ENCODE results near the gene OR2T10. TPM values are rescaled to one million over a fixed set of nuclear protein-coding genes. Genes with fewer than 3 reads are reported as not detected.
"Not testable (repeated sequence)": the region's sequence is repeated elsewhere in the genome, so short reads cannot be mapped to it uniquely, and the experiment has no call there.

OR2T10 gene
- total RNA-seq, 1 donor from 2014 or later: not detected

- H3K9me3 Mint-ChIP-seq: no peaks in the 10 kb centered on the region
- no peaks in the 10 kb centered on the region for H3K36me3 Mint-ChIP-seq (ENCODE audit: low read depth)
- intact Hi-C loops (cut with micrococcal nuclease): loop anchor here (2.0 kb wide), 1 partner anchor 185 kb away; no protein-coding TSS in a partner anchor
- H3K4me3 Mint-ChIP-seq: no peak overlapping the region
- H3K27ac Mint-ChIP-seq: no peak overlapping the region
- peaks cover 11% of the 10 kb centered on the region for H3K4me1 Mint-ChIP-seq
- no peak for DNase-seq
- no peaks in the 10 kb centered on the region for H3K27me3 Mint-ChIP-seq
Measured at GRCh38 chr1:248621770-248622169, 24.3 kb upstream of the OR2T10 start.

DNA sequence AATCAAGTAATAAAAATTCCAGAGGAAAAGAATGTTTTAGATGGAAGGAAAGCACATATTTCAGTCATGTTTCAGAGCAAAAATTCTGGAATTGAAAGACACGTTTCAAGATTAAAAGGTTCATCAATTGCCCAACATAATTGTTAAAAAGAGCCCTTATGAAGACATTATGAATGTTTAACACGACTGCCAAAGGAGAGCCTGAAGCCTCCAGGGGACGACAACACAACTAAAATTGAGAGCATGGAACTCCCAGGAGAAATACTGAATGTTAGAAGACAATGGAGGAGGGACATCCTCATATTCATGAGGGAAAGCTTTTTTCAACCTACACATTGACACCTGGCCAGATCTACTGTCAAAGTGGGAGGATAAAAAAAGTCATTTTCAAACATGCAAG is 21.4 kb upstream of the OR2T10 start:
- H3K27me3 Mint-ChIP-seq: no peaks in the 10 kb centered on the region
- peak; percentile 76 for DNase-seq
- intact Hi-C loops (cut with micrococcal nuclease): no loop called here
- H3K4me1 Mint-ChIP-seq: peaks cover 17% of the 10 kb centered on the region
- H3K27ac Mint-ChIP-seq: no peak overlapping the region
- no peak overlapping the region for H3K4me3 Mint-ChIP-seq
- no peaks in the 10 kb centered on the region for H3K36me3 Mint-ChIP-seq (ENCODE audit: low read depth)
- H3K9me3 Mint-ChIP-seq: no peaks in the 10 kb centered on the region

GRCh38 chr1:248618119-248618518 is 20.6 kb upstream of the OR2T10 start:
- no peaks in the 10 kb centered on the region for H3K27me3 Mint-ChIP-seq
- H3K36me3 Mint-ChIP-seq (ENCODE audit: low read depth): no peaks in the 10 kb centered on the region
- intact Hi-C loops (cut with micrococcal nuclease): no loop called here
- H3K4me1 Mint-ChIP-seq: peaks cover 23% of the 10 kb centered on the region
- DNase-seq: no peak
- no peak overlapping the region for H3K27ac Mint-ChIP-seq
- no peak overlapping the region for H3K4me3 Mint-ChIP-seq
- H3K9me3 Mint-ChIP-seq: no peaks in the 10 kb centered on the region

DNA sequence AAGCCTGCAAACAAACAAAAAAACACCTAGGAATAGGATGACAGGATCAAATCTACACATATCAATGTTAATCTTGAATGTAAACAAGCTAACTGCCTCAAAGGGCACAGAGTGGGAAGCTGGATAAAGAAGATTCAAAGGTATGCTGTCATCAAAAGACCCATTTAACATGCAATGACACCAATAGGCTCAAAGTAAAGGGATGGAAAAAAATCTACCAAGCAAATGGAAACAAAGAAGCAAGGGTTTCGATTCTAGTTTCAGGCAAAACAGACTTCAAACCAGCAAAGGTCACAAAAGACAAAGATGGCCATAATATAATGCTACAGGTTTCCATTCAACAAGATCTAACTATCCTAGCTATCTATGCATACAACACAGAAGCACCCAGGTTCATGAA is 16.2 kb upstream of the OR2T10 start:
- H3K27ac Mint-ChIP-seq: peak overlapping the region; percentile 87
- intact Hi-C loops (cut with micrococcal nuclease): loop anchor here (2.0 kb wide), 1 partner anchor 209 kb away; no protein-coding TSS in a partner anchor
- H3K4me3 Mint-ChIP-seq: no peak overlapping the region
- DNase-seq: no peak
- H3K9me3 Mint-ChIP-seq: no peaks in the 10 kb centered on the region
- H3K4me1 Mint-ChIP-seq: peaks cover 24% of the 10 kb centered on the region
- H3K36me3 Mint-ChIP-seq (ENCODE audit: low read depth): no peaks in the 10 kb centered on the region
- no peaks in the 10 kb centered on the region for H3K27me3 Mint-ChIP-seq

- DNase-seq: no peak
- no peaks in the 10 kb centered on the region for H3K27me3 Mint-ChIP-seq
- H3K4me1 Mint-ChIP-seq: peaks cover 18% of the 10 kb centered on the region
- no peaks in the 10 kb centered on the region for H3K9me3 Mint-ChIP-seq
- H3K27ac Mint-ChIP-seq: peak overlapping the region; percentile 13
- H3K36me3 Mint-ChIP-seq (ENCODE audit: low read depth): no peaks in the 10 kb centered on the region
- no peak overlapping the region for H3K4me3 Mint-ChIP-seq
- intact Hi-C loops (cut with micrococcal nuclease): loop anchor here (2.0 kb wide), 1 partner anchor 207 kb away; no protein-coding TSS in a partner anchor
Measured at GRCh38 chr1:248611883-248612414, 14.4 kb upstream of the OR2T10 start.

DNA sequence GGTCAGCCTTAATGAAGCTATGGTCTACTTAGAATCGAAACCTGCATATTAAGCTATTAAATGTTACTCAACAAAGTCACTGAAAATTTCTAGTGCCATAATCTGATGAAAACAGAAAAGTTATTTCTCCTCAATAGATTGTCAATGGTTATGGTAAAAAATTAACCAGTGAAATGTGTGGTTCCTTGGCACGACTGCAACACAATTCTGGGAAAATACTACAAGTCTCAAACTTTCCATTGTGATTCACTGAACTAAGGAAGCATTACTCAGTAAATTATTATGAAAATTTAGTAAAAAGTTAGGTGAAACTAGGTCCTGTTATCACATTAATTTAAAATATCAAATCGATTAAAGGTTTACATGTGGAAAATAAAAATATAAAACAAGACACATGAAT is 12.8 kb upstream of the OR2T10 start:
- Mint-ChIP-seq H3K9me3 (no peaks in the 10 kb centered on the region), H3K36me3 (ENCODE audit: low read depth) (no peaks in the 10 kb centered on the region), H3K27me3 (no peaks in the 10 kb centered on the region), H3K4me1 (peaks cover 17% of the 10 kb centered on the region), H3K4me3 (no peak overlapping the region), H3K27ac (peak overlapping the region; percentile 20)
- intact Hi-C loops (cut with micrococcal nuclease): no loop called here
- DNase-seq: no peak

DNA sequence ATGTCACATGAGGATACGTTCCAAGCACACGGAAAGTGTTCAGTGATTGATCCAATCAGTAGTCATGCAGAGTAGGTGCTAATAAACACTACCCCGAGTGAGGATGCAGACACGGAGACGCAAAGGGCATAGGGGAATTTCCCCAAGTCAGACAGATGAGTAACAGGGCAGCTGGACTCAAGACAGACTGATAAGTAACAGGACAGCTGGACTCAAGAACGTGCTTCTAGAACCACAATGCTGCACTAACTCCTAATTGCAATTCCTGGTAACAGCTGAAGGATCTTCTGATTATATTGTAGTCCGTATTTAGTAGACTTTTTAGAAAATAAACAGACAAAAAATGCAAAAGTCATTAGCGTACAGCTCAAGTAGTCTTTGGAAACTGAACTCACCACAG is 1.9 kb upstream of the OR2T10 start:
- Mint-ChIP-seq H3K4me1 (peaks cover 4% of the 10 kb centered on the region), H3K4me3 (no peak overlapping the region), H3K27me3 (no peaks in the 10 kb centered on the region), H3K36me3 (ENCODE audit: low read depth) (no peaks in the 10 kb centered on the region), H3K27ac (no peak overlapping the region), H3K9me3 (peaks cover 6% of the 10 kb centered on the region)
- intact Hi-C loops (cut with micrococcal nuclease): no loop called here
- no peak for DNase-seq

DNA sequence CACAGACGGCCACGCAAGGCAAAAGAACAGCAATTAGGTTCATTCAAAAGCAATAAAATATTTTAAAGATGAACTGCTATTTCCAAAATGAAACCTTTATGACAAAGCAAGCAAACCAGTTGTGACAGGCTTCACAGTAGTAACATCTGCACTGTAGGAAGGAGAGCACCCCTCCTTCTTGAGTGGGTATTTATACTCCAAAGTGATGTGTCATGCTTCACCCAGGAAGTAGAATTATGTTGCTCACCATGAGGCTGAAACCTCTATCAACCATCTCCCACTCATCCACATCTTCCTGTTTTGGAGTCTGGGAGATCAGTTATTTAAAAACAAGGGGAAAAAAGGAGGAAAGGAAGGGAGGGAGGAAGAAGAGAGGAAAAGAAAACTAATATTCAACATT is 885 bp downstream of the OR2T10 start:
- H3K4me1 Mint-ChIP-seq: peaks cover 4% of the 10 kb centered on the region
- DNase-seq: no peak
- no peak overlapping the region for H3K4me3 Mint-ChIP-seq
- no peaks in the 10 kb centered on the region for H3K27me3 Mint-ChIP-seq
- intact Hi-C loops (cut with micrococcal nuclease): no loop called here
- no peaks in the 10 kb centered on the region for H3K36me3 Mint-ChIP-seq (ENCODE audit: low read depth)
- no peaks in the 10 kb centered on the region for H3K9me3 Mint-ChIP-seq
- peak overlapping the region; percentile 32 for H3K27ac Mint-ChIP-seq

DNA sequence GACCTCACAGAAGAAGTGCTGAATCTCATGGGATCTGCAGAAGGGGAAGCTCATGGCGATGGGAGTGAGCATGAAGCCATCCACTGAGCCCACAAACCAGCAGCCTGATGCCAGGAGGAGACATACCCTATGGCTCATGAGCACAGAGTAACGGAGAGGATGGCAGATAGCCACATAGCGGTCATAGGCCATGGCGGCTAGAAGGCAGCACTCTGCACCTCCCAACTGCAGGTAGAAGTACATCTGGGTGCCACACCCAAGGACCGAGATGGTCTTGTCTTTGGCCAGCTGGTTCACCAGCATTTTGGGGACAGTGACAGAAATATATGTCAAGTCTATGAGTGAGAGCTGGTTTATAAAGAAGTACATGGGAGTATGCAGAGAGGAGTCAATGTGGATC is 4.3 kb downstream of the OR2T10 start:
- no peaks in the 10 kb centered on the region for H3K36me3 Mint-ChIP-seq (ENCODE audit: low read depth)
- DNase-seq: no peak
- peaks cover 4% of the 10 kb centered on the region for H3K4me1 Mint-ChIP-seq
- intact Hi-C loops (cut with micrococcal nuclease): no loop called here
- no peaks in the 10 kb centered on the region for H3K9me3 Mint-ChIP-seq
- no peaks in the 10 kb centered on the region for H3K27me3 Mint-ChIP-seq
- no peak overlapping the region for H3K27ac Mint-ChIP-seq
- no peak overlapping the region for H3K4me3 Mint-ChIP-seq

GRCh38 chr1:248592655-248593054 is 4.8 kb downstream of the OR2T10 start:
- Mint-ChIP-seq H3K27ac (no peak overlapping the region), H3K4me3 (no peak overlapping the region), H3K9me3 (no peaks in the 10 kb centered on the region), H3K4me1 (peaks cover 4% of the 10 kb centered on the region), H3K27me3 (no peaks in the 10 kb centered on the region), H3K36me3 (ENCODE audit: low read depth) (no peaks in the 10 kb centered on the region)
- no peak for DNase-seq
- intact Hi-C loops (cut with micrococcal nuclease): no loop called here

DNA sequence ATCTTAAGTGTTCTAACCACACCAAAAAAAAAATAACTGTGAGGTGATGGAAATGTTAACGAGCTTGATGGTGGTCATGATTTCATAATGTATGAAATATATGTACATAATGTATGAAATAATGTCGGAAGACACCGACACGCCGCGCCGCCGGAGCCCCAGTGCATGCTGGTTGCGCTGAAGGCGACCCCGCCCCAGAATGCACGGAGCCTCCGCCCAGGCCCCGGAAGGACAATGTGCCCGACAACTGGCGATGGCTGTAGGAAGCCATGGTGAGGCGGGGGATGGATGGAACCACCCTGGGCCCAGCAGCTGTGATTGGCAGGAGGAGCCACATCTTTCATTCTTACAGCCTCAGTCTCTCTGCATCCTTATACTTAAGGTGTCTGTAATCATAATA is 7.4 kb downstream of the OR2T10 start:
- Mint-ChIP-seq H3K27ac (no peak overlapping the region), H3K9me3 (peaks cover 7% of the 10 kb centered on the region), H3K36me3 (ENCODE audit: low read depth) (no peaks in the 10 kb centered on the region), H3K27me3 (no peaks in the 10 kb centered on the region), H3K4me3 (no peak overlapping the region), H3K4me1 (peaks cover 6% of the 10 kb centered on the region)
- intact Hi-C loops (cut with micrococcal nuclease): no loop called here
- DNase-seq: no peak

DNA sequence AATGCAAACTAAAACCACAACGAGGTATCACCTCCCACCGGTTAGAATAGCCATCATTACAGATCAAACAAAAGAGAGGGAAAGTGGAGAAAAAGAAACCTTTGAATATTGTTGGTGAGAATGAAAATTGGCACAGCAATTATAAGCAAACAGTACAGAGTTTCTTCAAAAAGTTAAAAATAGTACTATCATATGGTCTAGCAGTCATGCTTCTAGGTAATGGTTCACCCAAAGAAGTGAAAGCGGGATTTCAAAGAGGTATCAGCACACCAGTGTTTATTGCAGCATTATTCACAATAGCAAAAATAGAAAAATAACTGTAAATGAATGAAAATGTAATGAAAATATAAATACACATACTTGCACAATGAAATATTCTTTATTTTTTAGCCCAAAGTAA is 8.2 kb downstream of the OR2T10 start:
- no peak for DNase-seq
- Mint-ChIP-seq H3K27ac (no peak overlapping the region), H3K4me3 (no peak overlapping the region), H3K9me3 (peaks cover 7% of the 10 kb centered on the region), H3K27me3 (no peaks in the 10 kb centered on the region), H3K4me1 (peaks cover 9% of the 10 kb centered on the region), H3K36me3 (ENCODE audit: low read depth) (no peaks in the 10 kb centered on the region)
- intact Hi-C loops (cut with micrococcal nuclease): no loop called here

GRCh38 chr1:248585266-248585665 is 12.2 kb downstream of the OR2T10 start:
- H3K27ac Mint-ChIP-seq: peak overlapping the region; percentile 29
- intact Hi-C loops (cut with micrococcal nuclease): no loop called here
- peaks cover 7% of the 10 kb centered on the region for H3K9me3 Mint-ChIP-seq
- H3K4me1 Mint-ChIP-seq: peaks cover 9% of the 10 kb centered on the region
- no peak overlapping the region for H3K4me3 Mint-ChIP-seq
- no peaks in the 10 kb centered on the region for H3K27me3 Mint-ChIP-seq
- DNase-seq: no peak
- no peaks in the 10 kb centered on the region for H3K36me3 Mint-ChIP-seq (ENCODE audit: low read depth)

- Mint-ChIP-seq H3K36me3 (ENCODE audit: low read depth) (no peaks in the 10 kb centered on the region), H3K27me3 (no peaks in the 10 kb centered on the region), H3K4me3 (no peak overlapping the region)
Measured at GRCh38 chr1:248576260-248576980, 21.1 kb downstream of the OR2T10 start.

GRCh38 chr1:248574657-248575056 is 22.8 kb downstream of the OR2T10 start, which contains the start of gene OR2T34:
OR2T34 (minus strand) TSS chr1:248574757; CDS start chr1:248574757, 0 bp downstream.
- H3K27me3 Mint-ChIP-seq; DNase-seq; H3K9me3 Mint-ChIP-seq; H3K27ac Mint-ChIP-seq; H3K36me3 Mint-ChIP-seq (ENCODE audit: low read depth); H3K4me3 Mint-ChIP-seq; H3K4me1 Mint-ChIP-seq; intact Hi-C loops (cut with micrococcal nuclease): not testable (repeated sequence)

More at GRCh38 chr1:248576260-248576980, 21.1 kb downstream of the OR2T10 start:
- Mint-ChIP-seq H3K27ac (no peak overlapping the region), H3K9me3 (peaks cover 5% of the 10 kb centered on the region), H3K4me1 (peaks cover 3% of the 10 kb centered on the region)
- no peak for DNase-seq
- intact Hi-C loops (cut with micrococcal nuclease): no loop called here
